DMS53 (cell line): Measurements from ENCODE around the gene NGEF.
"Not testable (repeated sequence)": the region's sequence is repeated elsewhere in the genome, so short reads cannot be mapped to it uniquely, and the experiment has no call there.

Experiments
- DNase-seq: peaks from one replicate; lab custom pipeline; 2025; lab: John Stamatoyannopoulos, UW

Gene NGEF

DNA sequence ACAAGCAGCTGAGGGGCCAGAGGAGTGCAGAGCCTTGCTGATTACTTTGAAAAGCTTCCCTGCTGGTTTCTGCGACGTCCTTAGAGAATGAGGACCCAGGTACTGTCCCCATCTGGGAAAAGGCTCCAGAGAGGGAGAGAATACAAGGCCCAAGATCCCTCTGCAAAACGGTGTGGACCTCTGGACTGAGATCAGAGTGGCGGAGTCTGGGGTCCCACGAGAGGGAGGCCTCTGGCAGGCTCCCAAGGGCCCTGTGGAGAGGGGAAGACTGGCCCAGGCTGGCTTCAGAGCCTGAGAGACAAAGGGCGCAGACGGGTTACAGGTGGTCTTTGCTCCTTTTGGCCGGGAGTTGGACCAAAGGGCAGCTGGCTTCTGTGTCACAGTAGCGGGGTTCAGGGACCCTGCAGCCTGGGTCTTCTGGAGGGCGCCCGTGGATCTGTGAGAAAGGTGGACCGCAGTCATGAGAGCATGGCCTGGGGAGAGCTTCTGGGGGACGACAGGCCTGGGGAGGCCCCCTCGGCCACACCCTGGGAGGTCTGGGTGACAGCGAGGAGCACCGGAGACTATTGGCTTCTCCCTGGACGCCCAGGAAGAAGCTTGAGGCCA, 142.2 kb downstream of the NGEF start:
- DNase-seq: no peak

DNA sequence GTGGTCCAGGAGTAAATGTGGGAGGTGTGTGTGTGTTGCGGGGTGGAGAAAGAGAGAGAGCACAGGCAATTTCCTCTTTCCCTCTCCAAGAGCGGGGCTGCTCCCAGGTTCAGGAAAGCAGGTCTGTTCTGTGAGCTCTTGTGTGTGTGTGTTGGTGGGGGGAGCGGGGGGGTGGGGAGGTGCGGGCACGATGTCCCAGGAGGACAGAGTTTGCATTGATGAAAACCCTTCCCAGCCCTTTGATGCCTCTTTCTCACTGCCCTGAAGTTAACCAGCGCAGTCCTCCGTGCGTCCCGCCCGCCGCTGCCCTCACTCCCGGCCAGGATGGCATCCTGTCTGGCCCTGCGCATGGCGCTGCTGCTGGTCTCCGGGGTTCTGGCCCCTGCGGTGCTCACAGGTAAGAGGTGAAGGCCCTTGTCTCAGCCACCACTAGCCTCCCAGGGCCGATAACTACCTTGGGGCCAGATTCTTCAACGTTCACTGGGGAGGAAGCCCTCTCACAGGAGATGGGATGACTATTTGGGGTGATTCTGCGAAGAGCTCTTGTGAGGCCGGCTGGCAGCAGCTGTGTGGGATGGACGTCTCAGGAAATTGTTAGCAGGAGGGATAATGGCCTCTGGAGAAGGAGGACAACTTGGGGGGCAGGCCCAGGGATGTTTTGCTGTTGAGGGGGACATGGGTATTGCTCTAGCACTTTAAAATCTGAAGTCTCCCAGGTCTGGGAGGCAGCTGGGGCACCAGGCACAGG, 142.9 kb downstream of the NGEF start, which contains the start of gene SNORC:
Gene SNORC, plus strand, starts transcription at position 247 of the 748 bp plus-strand sequence. Its CDS starts 78 bp downstream, at position 325.
- no peak for DNase-seq

DNA sequence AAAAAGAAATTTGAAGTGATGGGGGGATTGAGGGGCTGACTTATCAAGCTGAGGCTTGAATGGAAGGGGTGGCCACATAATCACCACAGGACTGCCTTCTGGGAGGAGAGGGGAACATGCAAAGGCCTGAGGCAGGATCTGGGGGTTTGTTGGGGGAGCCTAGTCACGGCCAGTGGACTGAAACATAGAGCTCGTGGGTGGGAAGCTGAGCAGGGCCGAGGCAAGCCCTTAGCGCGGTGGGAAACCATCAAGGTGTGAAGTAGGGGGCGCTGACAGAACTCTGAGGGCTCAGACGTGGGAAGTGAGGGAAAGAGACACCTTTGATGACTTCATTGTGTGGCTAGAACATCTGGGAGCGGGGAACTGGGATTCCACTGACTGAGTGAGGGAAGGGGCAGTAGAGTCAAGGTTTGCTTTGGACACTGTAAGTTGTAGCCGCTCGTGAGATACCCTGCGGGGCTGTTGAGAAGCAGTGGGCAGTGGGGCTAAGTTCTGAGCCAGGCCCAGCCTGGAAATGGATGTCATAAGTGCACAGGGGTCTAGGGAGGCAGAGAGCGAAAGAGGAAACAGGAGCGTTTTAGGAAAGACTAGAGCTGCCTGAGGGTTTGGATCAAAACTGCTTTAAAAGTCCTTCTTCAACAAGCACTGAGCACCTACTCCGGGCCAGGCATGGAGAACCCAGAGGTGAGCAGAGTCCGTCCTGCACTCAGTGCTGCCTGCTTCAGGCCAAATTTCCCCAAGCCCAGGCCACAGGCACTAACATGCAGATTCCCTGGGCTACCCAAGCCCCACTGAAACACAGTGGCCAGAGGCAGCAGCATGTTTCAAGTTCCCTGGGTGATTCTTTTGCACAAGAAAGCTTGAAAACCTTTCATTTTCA, 143.7 kb downstream of the NGEF start:
- DNase-seq: no peak

DNA sequence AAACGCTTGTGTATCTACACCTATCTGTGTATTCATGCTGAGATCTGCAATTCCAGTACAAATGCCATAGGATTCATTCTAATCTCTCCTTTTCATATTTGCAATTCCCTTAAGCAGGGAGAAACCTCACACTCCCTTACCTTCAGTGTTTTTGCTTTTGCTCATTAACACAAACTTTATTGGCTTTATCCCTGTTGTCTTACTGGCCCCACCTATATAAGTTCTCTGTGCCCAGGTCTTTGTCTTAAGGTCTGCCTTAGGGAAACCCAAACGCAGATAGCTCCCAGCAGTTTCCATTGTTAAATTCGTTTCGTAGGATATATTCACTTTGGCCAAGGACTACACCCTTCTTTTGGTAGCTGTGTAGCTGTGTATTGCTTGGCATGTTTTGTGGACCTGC, 147.0 kb downstream of the NGEF start:
- no peak for DNase-seq

DNA sequence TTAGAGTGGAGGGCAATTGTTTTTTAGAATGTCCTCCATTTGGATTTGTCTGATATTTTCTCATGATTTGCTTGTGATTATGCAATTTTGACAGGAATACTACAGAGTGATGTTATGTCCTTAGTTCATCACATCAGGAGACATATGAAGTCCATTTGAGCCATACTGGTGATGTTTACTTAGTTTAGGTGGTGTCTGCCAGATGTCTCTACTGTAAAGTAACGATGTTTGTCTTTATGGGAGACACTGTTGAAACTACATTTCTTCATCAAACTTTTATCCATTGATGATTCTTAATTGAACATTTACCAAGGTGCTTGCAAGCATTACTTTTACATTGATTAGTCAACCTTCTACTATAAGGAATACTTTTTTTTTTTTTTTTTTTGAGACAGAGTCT, 147.9 kb downstream of the NGEF start:
- no peak for DNase-seq

DNA sequence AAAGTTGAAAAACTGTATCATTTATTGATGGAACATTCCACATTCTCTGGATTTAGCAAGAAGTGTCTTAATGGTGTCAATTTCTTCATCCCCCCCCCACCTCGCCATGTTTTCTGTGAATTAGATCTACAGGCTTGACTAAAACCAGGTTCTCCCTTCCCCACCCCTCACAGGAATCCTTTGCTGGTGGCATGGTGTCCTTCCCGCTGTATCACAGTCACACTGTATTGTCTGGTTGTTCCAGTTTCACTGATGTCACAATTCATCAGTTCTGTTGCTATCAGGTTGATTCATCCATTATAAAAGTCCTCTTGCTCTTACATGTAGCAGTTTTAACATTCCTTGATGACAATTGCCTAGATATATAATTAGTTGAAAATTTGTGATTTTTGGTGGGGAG, 149.1 kb downstream of the NGEF start:
- DNase-seq: no peak

DNA sequence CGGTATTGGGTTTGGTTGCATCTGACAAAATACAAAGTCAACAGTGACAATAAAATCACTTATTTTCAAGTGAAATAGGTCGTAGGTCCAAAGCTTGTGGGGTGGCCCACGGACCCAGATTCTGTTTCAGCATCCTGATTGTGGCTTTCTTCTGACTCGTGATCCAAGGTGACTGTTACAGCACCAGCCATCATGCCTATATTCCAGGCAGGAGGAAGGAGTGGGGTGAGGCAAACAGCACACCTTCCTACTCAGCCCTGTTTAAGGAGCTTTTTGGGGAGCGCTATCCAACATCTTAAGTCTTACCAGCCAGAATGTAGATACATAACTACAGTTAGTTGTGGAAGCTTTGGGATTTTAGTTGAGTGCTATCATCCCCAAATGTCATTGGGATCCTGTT, 151.7 kb downstream of the NGEF start:
- DNase-seq: no peak

DNA sequence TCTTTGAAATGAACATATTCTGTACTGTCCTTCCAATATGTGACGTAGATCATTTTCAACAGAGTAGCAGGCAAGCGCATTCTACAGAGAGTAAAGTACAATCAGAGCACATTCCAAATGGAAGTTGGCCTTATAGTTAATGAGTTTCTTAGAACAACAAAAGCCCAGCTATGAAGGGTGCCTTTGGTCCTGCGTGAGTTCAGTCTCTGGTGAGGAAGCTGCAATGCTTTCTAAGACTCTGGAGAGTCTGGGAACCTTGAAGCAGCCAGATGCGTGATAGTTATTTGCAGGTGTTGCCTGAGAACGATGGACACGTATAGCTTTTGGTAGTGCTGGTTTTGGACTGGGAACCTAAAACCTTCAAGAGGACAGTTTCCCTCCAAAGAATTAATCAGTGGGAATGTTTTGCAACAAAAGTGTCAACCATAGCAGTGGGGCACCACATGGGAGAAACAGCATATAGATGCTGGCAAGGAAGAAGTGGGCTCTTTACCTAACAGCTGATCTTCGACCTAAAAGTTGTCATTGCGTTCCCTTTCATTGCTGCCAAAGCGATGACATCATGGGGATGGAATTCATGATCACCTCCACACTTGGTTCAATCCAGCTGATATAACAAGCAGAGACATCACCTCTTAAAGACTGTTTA, 152.3 kb downstream of the NGEF start:
- DNase-seq: no peak

DNA sequence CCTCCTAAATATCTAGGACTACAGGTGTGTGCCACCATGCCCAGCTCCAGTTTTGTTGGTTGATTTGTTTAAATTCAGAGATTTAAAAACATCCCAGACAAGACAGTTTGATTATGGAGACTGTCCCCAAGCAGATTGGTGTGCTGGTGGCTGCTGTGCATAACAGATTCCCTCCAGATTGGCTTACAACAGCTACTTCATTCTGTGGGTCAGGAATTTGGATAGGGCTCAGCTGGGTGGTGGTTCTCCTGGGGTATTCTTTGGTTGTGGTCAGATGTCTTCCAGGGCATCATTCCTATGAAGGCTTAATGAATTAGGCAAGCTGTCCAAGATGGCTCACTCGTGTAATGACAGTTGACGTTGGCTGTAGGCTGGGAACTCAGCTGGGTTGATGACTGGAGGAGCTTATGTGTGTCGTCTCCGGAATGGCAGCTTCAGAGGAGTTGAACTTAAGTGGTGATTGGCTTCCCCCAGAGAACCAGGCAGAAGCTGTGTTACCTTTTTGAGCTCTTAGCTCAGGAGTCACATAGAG, 153.6 kb downstream of the NGEF start:
- no peak for DNase-seq

DNA sequence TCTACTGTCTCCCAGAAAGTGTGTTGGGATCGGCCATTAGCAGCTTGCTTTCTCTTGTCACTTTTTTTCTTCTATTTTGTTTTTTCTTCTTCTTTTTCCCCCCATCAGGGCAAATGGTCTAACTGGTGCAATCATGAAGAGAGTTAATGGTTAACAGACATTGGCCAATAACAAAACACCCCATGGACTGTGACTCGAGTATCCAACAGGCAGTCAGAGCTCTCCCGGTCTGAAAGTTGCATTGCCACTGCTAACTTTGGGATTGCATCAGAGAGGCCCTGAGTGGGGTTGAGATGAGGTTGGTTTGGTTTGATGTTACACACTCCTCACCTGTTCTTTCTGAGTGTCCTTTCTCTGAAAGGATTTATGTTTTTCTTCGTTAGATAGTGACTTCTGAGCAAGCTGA, 155.9 kb downstream of the NGEF start:
- no peak for DNase-seq

DNA sequence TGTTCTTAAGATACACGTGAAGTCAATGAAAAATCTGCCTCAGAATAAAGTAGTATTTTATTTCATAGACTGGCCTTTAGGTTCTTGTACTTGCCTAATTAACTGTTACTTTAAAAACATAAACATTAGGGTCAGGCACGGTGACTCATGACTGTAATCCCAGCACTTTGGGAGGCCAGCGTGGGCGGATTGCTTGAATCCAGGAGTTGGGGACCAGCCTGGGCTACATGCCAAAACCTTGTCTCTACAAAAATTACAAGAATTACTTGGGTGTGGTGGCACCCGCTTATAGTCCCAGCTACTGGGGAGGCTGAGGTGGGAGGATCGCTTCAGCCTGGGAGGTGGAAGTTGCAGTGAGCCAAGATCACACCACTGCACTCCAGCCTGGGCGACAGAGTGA, 159.0 kb downstream of the NGEF start:
- DNase-seq: no peak

DNA sequence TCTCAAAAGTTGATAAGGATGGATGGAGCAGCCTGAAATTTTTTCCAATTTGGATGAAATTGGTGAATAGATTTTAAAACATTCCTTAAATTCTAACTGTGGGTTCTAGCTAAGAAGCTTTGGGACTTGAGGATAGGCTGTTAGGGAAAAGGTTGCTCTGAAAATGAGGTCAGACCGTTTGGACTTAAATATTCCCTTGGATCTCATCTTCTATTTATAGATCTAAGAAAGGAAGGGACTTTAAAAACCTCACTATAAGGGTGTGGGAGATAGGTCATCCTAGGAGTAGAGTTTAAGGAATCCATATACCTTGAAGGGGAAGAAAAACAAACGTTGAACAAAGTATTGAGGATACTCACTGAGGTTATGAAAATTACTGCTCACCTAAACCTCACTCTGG, 160.4 kb downstream of the NGEF start:
- no peak for DNase-seq

DNA sequence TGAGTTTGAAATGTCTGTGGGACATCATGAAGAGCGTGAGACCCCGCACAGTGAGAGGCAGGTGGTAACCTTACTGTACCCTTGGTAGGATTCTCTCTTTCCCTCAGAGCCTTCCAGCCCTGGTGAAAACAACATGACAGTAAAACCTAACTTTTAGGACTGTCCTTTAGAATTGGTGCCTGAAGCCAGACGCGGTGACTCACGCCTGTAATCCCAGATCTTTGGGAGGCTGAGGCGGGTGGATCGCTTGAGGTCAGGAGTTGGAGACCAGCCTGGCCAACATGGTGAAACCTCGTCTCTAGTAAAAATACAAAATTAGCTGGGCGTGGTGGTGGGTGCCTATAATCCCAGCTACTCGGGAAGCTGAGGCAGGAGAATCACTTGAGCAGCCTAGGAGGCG, 161.0 kb downstream of the NGEF start:
- DNase-seq: not testable (repeated sequence)

DNA sequence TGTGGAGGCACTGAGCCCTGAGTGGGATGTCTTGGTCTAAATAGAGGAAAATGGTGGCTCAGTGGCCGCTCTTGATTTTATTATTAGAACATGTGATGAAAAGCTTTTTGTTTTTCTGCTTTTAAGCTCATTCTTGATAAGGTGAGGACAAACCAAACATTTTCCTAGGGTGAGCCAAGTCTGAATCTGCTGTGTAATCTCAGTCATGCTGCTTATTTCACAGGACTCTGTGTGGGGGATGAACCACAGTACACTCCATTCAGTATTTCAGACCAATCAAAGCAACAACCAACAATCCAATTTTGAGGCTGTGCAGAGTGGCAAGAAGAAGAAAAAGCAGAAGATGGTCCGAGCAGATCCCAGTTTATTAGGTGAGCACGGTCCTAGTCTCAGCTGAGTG, 163.0 kb downstream of the NGEF start:
- no peak for DNase-seq

DNA sequence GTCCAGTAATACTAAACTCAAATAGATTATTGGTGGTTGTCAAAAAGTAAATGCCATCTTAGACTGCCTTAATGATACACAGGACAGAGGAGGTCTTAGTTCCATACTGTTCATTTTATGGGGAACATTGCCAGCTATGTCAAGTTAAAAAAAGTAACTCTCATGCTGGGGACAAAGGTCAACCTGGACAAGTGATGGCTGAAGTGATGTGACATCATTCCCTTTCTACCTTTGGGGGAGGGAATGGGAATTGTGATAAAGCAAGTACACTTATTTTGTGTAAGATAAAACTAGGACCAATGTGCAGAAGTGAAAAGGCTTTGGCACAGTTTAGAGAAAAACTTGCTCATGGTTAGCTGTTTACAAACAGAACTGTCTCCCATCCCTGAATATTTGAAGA, 167.0 kb downstream of the NGEF start:
- peak; percentile 34 for DNase-seq

DNA sequence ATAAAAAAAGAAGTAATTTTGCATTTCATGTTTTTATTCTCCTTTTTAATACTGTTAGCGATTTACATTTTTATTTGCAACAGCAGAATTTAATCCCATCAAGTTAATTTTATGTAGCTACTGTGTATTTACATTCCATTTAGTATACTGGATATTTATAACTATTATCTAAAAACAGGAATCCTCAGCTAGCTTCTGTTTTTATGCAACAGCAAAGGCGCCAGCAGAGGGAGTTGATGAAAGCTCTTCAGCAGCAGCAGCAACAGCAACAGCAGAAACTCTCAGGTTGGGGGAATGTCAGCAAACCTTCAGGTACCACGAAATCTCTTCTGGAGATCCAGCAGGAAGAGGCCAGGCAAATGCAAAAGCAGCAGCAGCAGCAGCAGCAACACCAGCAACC, 169.2 kb downstream of the NGEF start:
- DNase-seq: no peak

DNA sequence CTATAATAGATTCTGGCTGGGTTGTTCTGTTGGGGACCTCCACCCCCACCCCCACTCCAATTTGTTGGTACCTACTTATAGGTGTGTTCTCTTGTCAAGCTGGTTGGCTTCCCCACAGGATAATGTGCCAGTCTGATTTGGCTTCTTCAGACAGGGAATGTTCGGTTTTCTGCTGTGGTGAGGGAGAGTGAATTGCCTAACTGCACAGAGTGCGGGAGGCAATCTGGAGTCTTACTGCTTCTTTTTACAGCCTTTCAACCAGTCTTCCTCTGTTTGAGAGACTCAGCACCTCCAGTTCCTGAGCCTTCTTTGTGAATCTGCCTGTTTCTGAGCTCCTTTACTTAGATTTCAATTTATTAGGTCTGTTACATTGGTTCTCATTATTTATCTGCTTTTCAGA, 170.4 kb downstream of the NGEF start:
- DNase-seq: no peak

DNA sequence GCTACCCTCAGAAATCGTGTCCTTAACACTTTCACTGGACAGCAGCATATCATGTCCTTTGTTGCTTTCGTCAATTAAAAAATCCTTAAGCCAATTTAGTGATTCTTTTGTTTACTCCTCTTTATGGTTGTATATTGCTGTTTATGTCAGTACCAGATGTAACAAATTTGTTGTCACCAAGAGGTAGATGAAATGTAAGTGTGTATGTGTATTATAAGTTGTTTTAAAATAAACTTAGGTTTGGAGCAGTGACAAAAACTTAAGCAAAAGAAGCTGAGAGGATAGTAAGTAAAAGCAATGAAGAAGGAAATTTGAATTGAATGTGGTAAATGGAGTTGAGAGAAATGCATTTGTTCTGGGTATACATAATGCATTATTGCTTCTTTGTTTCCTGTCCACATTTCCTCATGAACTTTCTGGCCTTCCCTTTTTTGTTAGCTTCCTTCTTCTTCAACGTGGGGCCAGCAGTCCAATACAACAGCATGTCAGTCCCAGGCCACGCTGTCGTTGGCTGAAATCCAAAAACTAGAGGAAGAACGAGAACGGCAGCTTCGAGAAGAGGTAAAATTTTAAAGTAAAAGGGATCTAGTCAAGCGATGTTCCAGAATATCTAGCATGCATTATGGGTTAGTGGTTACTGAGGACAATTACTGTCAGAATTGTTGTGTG, 173.5 kb downstream of the NGEF start:
- no peak for DNase-seq

DNA sequence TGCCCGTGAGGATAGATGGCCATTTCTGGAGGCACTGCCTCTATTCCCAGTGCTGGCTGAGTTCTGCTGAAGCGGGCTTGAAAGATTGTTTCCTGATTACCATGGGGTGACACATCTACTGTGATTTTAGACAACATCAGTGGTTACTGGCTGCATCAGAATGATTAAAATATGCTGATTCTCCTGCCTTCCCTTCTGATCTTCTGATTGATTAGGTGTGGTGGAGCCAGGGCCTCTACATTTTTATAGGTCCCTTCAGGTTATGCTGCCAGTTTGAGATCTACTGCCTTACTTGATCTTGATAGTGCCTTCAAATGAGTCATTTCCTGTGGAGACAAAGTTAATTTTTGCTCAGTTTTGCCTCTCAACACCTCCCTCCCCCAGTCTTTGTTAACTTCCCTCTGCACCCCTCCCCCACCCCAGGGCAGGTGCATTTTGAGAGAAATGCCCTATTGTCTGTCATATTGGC, 174.6 kb downstream of the NGEF start:
- peak; percentile 69 for DNase-seq

DNA sequence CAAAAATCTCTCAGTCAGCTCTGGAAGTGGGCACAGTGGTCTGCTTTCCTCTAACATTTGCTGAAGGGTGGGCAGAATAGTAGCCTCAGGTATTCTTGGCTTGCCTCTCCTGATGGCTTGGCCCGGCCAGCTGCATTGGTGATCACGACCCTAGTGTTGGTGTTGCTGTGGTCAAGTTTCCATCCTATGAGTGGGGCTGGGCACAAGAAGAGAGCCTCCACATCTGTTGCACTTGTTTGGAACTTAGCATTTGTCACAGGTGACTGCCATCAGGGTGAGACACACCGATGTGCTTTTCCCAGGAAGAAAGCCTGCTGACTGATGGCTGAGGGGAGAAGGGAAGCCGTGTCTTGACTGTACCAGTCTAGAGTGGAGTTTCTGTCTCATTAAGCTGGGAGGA, 176.1 kb downstream of the NGEF start:
- no peak for DNase-seq

DNA sequence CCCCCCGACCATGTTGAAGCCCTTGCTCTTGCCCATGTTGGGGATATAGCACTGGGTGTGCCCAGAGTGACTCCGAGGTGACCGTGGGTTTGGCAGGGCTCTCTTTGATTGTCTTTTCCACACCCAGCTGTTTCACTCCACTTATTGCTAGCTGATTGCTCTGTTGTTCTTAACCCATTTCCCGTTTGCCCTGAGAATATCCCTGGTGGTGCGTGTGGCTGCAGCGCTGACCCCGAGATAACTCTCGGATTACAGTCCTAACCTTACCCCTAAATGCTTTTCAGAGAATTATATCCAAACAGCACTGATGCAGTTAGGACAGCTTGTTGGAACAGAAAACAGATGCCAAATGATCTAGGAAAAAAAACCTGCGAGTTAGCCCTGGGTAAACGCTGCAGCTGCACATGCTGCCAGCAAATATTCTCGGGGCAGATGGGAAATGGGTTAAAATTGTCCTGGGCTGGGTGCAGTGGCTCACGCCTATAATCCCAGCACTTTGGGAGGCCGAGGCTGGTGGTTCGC, 177.3 kb downstream of the NGEF start:
- no peak for DNase-seq
